Trophoblast cell (in vitro differentiated cells and primary cell): Measurements from ENCODE around the gene ERP44.

Source experiments
- DNase-seq, 2 donors: peaks; one replicate each; pipeline ENCODE4 v3.0.0-alpha.2; 2016
- H2AFZ ChIP-seq: 2 replicates; pipeline ENCODE4 v1.6.1; 2013; ENCODE audit warnings: low read length, moderate library complexity, mild to moderate bottlenecking; ENCODE audit not compliant: insufficient read depth, poor library complexity
- H2AK5ac ChIP-seq: 2 replicates; pipeline ENCODE4 v1.6.1; 2013; ENCODE audit warnings: mild to moderate bottlenecking, low read length
- H2BK120ac ChIP-seq: 2 replicates; pipeline ENCODE4 v1.6.1; 2013; ENCODE audit warnings: low read length, mild to moderate bottlenecking, moderate library complexity; ENCODE audit not compliant: insufficient read depth, poor library complexity
- H2BK12ac ChIP-seq: 2 replicates; pipeline ENCODE4 v1.6.1; 2013; ENCODE audit warnings: mild to moderate bottlenecking, low read length, moderate library complexity
- H2BK5ac ChIP-seq: 2 replicates; pipeline ENCODE4 v1.6.1; 2013; ENCODE audit warnings: low read length, low read depth, moderate library complexity, mild to moderate bottlenecking; ENCODE audit not compliant: poor library complexity
- H3K14ac ChIP-seq: 2 replicates; pipeline ENCODE4 v1.6.1; 2013; ENCODE audit warnings: mild to moderate bottlenecking, low read length
- H3K18ac ChIP-seq: 2 replicates; pipeline ENCODE4 v1.6.1; 2013; ENCODE audit warnings: mild to moderate bottlenecking, low read length
- H3K23ac ChIP-seq: 2 replicates; pipeline ENCODE4 v1.6.1; 2013; ENCODE audit warnings: low read length
- H3K27ac ChIP-seq: 2 replicates; pipeline ENCODE4 v1.5.1; 2013; ENCODE audit warnings: low read depth, mild to moderate bottlenecking, inconsistent platforms, low read length, moderate library complexity
- H3K27me3 ChIP-seq: 2 replicates; pipeline ENCODE4 v1.6.1; 2013; ENCODE audit warnings: inconsistent platforms, mild to moderate bottlenecking, low read length, moderate library complexity; ENCODE audit not compliant: insufficient read depth
- H3K36me3 ChIP-seq, 2 experiments: 1 replicate in 1 of 2; 2 replicates in 1 of 2; pipeline ENCODE4 v1.6.1; 2013; ENCODE audit warnings: low read length in 2 of 2, mild to moderate bottlenecking in 2 of 2, moderate library complexity in 1 of 2; ENCODE audit not compliant: insufficient read depth in 2 of 2, control insufficient read depth in 1 of 2
- H3K4ac ChIP-seq: 2 replicates; pipeline ENCODE4 v1.6.1; 2013; ENCODE audit warnings: low read depth, mild to moderate bottlenecking, low read length, moderate library complexity
- H3K4me1 ChIP-seq, 2 experiments: 1 replicate in 1 of 2; 2 replicates in 1 of 2; pipeline ENCODE4 v1.6.1; 2013; ENCODE audit warnings: low read length in 2 of 2, mild to moderate bottlenecking in 2 of 2, moderate library complexity in 1 of 2; ENCODE audit not compliant: insufficient read depth in 2 of 2, control insufficient read depth in 1 of 2
- H3K4me2 ChIP-seq: 2 replicates; pipeline ENCODE4 v1.6.1; 2013; ENCODE audit warnings: inconsistent platforms, mild to moderate bottlenecking, low read length, moderate library complexity
- H3K4me3 ChIP-seq: 2 replicates; pipeline ENCODE4 v1.5.1; 2013; ENCODE audit warnings: mild to moderate bottlenecking, low read depth, low read length, inconsistent platforms
- H3K79me1 ChIP-seq: one replicate; pipeline ENCODE4 v1.6.1; 2013; ENCODE audit warnings: low read length
- H3K79me2 ChIP-seq: 2 replicates; pipeline ENCODE4 v1.6.1; 2013; ENCODE audit warnings: low read length, mild to moderate bottlenecking; ENCODE audit not compliant: control insufficient read depth, insufficient read depth, poor library complexity
- H3K9ac ChIP-seq: 2 replicates; pipeline ENCODE4 v1.6.1; 2013; ENCODE audit warnings: mild to moderate bottlenecking, low read length
- H3K9me3 ChIP-seq: 2 replicates; pipeline ENCODE4 v1.6.1; 2013; ENCODE audit warnings: low read depth, mild to moderate bottlenecking, control low read depth, inconsistent platforms, low read length; ENCODE audit not compliant: insufficient read depth
- H4K12ac ChIP-seq: 2 replicates; pipeline ENCODE4 v1.6.1; 2013; ENCODE audit warnings: low read depth, mild to moderate bottlenecking, low read length, moderate library complexity
- H4K8ac ChIP-seq: 2 replicates; pipeline ENCODE4 v1.6.1; 2013; ENCODE audit warnings: low read depth, mild to moderate bottlenecking, low read length, moderate library complexity
- H4K91ac ChIP-seq: one replicate; pipeline ENCODE4 v1.6.1; 2013; ENCODE audit warnings: low read depth, mild to moderate bottlenecking, low read length, moderate library complexity
- WGBS: extraction: QIAGEN DNeasy Blood & Tissue Kit; methylation state at CpG from one replicate; pipeline ENCODE4 v1.1.7; 2013; ENCODE audit warnings: missing lambda C conversion rate; ENCODE audit not compliant: insufficient read length, insufficient coverage; ENCODE audit errors: extremely low coverage; 5-methylcytosine and 5-hydroxymethylcytosine counted together

The ERP44 gene

DNA sequence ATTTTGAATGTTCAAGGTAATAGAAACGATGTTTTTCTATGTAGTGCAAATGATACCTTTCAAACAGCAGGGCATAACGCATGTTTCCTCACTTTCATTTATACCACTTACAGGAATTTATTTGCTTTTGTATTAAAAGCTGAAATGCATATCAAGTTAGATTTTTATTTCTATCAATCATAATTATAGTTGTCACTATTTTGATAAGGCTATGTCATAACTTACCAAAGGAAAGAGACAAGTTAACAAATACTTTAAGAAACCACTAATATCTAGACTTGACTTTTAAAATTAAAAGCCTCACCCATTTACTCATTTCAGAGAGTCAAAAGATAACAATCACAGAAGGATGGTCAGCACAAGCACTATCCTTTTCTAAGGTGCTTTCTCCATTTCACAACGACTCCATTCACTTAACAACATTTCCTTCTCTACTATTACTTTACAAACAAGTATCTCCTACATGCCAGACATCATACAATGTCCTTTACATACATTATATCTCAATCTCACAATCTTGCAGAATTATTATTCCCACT is 12.6 kb downstream of the ERP44 start:
- H3K27ac ChIP-seq = no peak overlapping the region
- no peak overlapping the region for H3K14ac ChIP-seq
- H2AK5ac ChIP-seq = no peak overlapping the region
- no peak overlapping the region for H4K8ac ChIP-seq
- no peaks in the 10 kb centered on the region for H3K4me1 ChIP-seq
- H3K9ac ChIP-seq = no peak overlapping the region
- H3K4me3 ChIP-seq = no peak overlapping the region
- H2BK5ac ChIP-seq = no peak overlapping the region
- H4K91ac ChIP-seq = no peak overlapping the region
- no peak for DNase-seq
- H3K4me2 ChIP-seq = no peak overlapping the region
- H3K18ac ChIP-seq = no peak overlapping the region
- no peak overlapping the region for H4K12ac ChIP-seq
- no peak overlapping the region for H3K23ac ChIP-seq
- H3K27me3 ChIP-seq = no peaks in the 10 kb centered on the region
- H2BK12ac ChIP-seq = no peak overlapping the region
- no peak overlapping the region for H2BK120ac ChIP-seq
- no peaks in the 10 kb centered on the region for H3K36me3 ChIP-seq
- H3K79me2 ChIP-seq = no peaks in the 10 kb centered on the region
- H2AFZ ChIP-seq = no peak overlapping the region
- no peaks in the 10 kb centered on the region for H3K9me3 ChIP-seq
- H3K4ac ChIP-seq = no peak overlapping the region
- no peaks in the 10 kb centered on the region for H3K79me1 ChIP-seq
- WGBS = 100% methylated on average over 1 of the region's 3 CpGs

DNA sequence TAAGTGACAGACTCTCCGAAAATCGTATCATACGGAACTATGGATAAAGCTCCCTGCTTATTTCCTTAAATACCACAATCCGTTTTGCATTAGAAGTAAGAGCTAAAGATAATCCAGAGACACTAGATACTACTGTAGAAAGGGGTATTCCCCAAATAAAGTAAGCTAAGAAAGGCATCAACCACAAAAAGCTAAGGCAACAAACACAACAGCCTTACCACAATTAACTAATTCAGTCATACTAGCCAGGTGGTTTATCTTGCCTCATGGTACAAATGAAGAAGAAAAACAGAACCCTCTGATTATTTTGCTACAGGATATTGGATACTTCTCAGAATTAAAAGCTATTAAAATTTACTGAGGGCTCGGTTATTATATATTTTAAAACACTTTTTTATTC is 14.1 kb downstream of the ERP44 start:
- no peaks in the 10 kb centered on the region for H3K79me1 ChIP-seq
- no CpG with 5 or more reads among the region's 5 CpGs for WGBS

GRCh38 chr9:100084128-100084453 is 14.7 kb downstream of the ERP44 start:
- Histone ChIP-seq H3K27me3 (no peaks in the 10 kb centered on the region), H3K14ac (no peak overlapping the region), H3K4ac (no peak overlapping the region), H2AK5ac (no peak overlapping the region), H3K4me3 (no peak overlapping the region), H2AFZ (no peak overlapping the region), H3K4me2 (no peak overlapping the region), H2BK5ac (no peak overlapping the region), H2BK12ac (no peak overlapping the region), H3K9ac (no peak overlapping the region), H4K91ac (no peak overlapping the region), H4K12ac (no peak overlapping the region), H3K23ac (no peak overlapping the region), H3K18ac (no peak overlapping the region), H3K9me3 (no peaks in the 10 kb centered on the region), H2BK120ac (no peak overlapping the region), H3K79me1 (no peaks in the 10 kb centered on the region), H3K36me3 (no peaks in the 10 kb centered on the region), H3K4me1 (no peaks in the 10 kb centered on the region), H4K8ac (no peak overlapping the region), H3K79me2 (no peaks in the 10 kb centered on the region), H3K27ac (no peak overlapping the region)
- DNase-seq = no peak
- WGBS = no CpG with 5 or more reads among the region's 1 CpG

More for the DNA sequence above, 14.1 kb downstream of the ERP44 start:
- H3K4ac ChIP-seq = no peak overlapping the region
- no peak overlapping the region for H2BK5ac ChIP-seq
- H2AFZ ChIP-seq = no peak overlapping the region
- H3K4me2 ChIP-seq = no peak overlapping the region
- no peak overlapping the region for H3K23ac ChIP-seq
- no peaks in the 10 kb centered on the region for H3K4me1 ChIP-seq
- H4K12ac ChIP-seq = no peak overlapping the region
- H2BK12ac ChIP-seq = no peak overlapping the region
- H3K14ac ChIP-seq = no peak overlapping the region
- H2AK5ac ChIP-seq = no peak overlapping the region
- DNase-seq = no peak
- no peaks in the 10 kb centered on the region for H3K36me3 ChIP-seq
- no peak overlapping the region for H4K8ac ChIP-seq
- H3K27ac ChIP-seq = no peak overlapping the region
- no peak overlapping the region for H3K4me3 ChIP-seq
- no peaks in the 10 kb centered on the region for H3K27me3 ChIP-seq
- no peak overlapping the region for H3K9ac ChIP-seq
- no peaks in the 10 kb centered on the region for H3K9me3 ChIP-seq
- H4K91ac ChIP-seq = no peak overlapping the region
- no peaks in the 10 kb centered on the region for H3K79me2 ChIP-seq
- no peak overlapping the region for H2BK120ac ChIP-seq
- no peak overlapping the region for H3K18ac ChIP-seq

- H2BK5ac ChIP-seq = no peak overlapping the region
- H2BK120ac ChIP-seq = no peak overlapping the region
- H4K12ac ChIP-seq = no peak overlapping the region
- no peak overlapping the region for H3K14ac ChIP-seq
- H3K4me1 ChIP-seq = no peaks in the 10 kb centered on the region
- no peak overlapping the region for H2BK12ac ChIP-seq
- no peak overlapping the region for H2AFZ ChIP-seq
- no peak overlapping the region for H3K4me3 ChIP-seq
- no peak overlapping the region for H3K9ac ChIP-seq
- H3K23ac ChIP-seq = no peak overlapping the region
- no peak overlapping the region for H2AK5ac ChIP-seq
- no peaks in the 10 kb centered on the region for H3K79me1 ChIP-seq
- H3K18ac ChIP-seq = no peak overlapping the region
- H3K36me3 ChIP-seq = no peaks in the 10 kb centered on the region
- WGBS = no CpG with 5 or more reads among the region's 5 CpGs
- H3K27me3 ChIP-seq = no peaks in the 10 kb centered on the region
- H3K27ac ChIP-seq = no peak overlapping the region
- no peaks in the 10 kb centered on the region for H3K9me3 ChIP-seq
- no peak overlapping the region for H3K4me2 ChIP-seq
- H3K4ac ChIP-seq = no peak overlapping the region
- DNase-seq = no peak
- H4K8ac ChIP-seq = no peak overlapping the region
- H3K79me2 ChIP-seq = no peaks in the 10 kb centered on the region
- H4K91ac ChIP-seq = no peak overlapping the region
Observed at GRCh38 chr9:100083448-100084127, 15.2 kb downstream of the ERP44 start.
